Neural cell (in vitro differentiated cells): ENCODE measurements around the gene P3H1. TPM values are rescaled to one million over a fixed set of nuclear protein-coding genes. Genes with fewer than 3 reads are reported as not detected.

ENCODE experiments used
- H2AFZ ChIP-seq: fragments of 200-600, 300-800 bp; sonication (generic), shearing (Covaris generic); 2 replicates; pipeline ENCODE4 v1.6.0; 2014; ENCODE audit warnings: low read depth, mild to moderate bottlenecking, antibody characterized with exemption, low read length, moderate library complexity
- H3F3A ChIP-seq: fragments of 200-600 bp; shearing (Covaris generic); 2 replicates; pipeline ENCODE4 v1.6.1; 2016; ENCODE audit warnings: mild to moderate bottlenecking, moderate library complexity, mixed read lengths, antibody characterized with exemption, low read length; ENCODE audit not compliant: insufficient read depth, poor library complexity, severe bottlenecking
- H3K27ac ChIP-seq: fragments of 200-600, 300-800 bp; sonication (generic), shearing (Covaris generic); 2 replicates; pipeline ENCODE4 v1.5.1; 2014; ENCODE audit warnings: mild to moderate bottlenecking, low read length, moderate library complexity
- H3K27me3 ChIP-seq: fragments of 300-800, 200-600 bp; sonication (generic), shearing (Covaris generic); 2 replicates; pipeline ENCODE4 v1.6.0; 2014; ENCODE audit warnings: mild to moderate bottlenecking, low read depth, low read length, moderate library complexity; ENCODE audit not compliant: insufficient read depth
- H3K36me3 ChIP-seq: fragments of 300-800, 200-600 bp; sonication (generic), shearing (Covaris generic); 2 replicates; pipeline ENCODE4 v1.5.1; 2014; ENCODE audit warnings: mild to moderate bottlenecking, antibody characterized with exemption, low read length, moderate library complexity; ENCODE audit not compliant: insufficient read depth
- H3K4me2 ChIP-seq: fragments of 300-800, 200-600 bp; sonication (generic), shearing (Covaris generic); 2 replicates; pipeline ENCODE4 v1.6.0; 2014; ENCODE audit warnings: mild to moderate bottlenecking, low read length
- H3K4me3 ChIP-seq: fragments of 300-800, 200-600 bp; sonication (generic), shearing (Covaris generic); 2 replicates; pipeline ENCODE4 v1.5.1; 2014; ENCODE audit warnings: mild to moderate bottlenecking, low read length, moderate library complexity
- H3K79me2 ChIP-seq: fragments of 200-600 bp; shearing (Covaris generic); replicated peaks from 2 replicates; pipeline ENCODE4 v1.6.0; 2014; ENCODE audit warnings: mild to moderate bottlenecking, low read length, moderate library complexity; ENCODE audit not compliant: insufficient read depth
- H3K9ac ChIP-seq: fragments of 300-800, 200-600 bp; sonication (generic), shearing (Covaris generic); 2 replicates; pipeline ENCODE4 v1.6.1; 2016; ENCODE audit warnings: mild to moderate bottlenecking, low read length, mixed read lengths
- H3K9me2 ChIP-seq: fragments of 200-600 bp; shearing (Covaris generic); 2 replicates; pipeline ENCODE4 v1.6.1; 2016; ENCODE audit warnings: mild to moderate bottlenecking, low read length, mixed read lengths; ENCODE audit not compliant: insufficient read depth
- H3K9me3 ChIP-seq: fragments of 200-600, 300-800 bp; sonication (generic), shearing (Covaris generic); 2 replicates; pipeline ENCODE4 v1.6.1; 2016; ENCODE audit warnings: mild to moderate bottlenecking, mixed run types, low read length, moderate library complexity, mixed read lengths
- H4K20me1 ChIP-seq: fragments of 200-600 bp; shearing (Covaris generic); 2 replicates; pipeline ENCODE4 v1.6.1; 2016; ENCODE audit warnings: mild to moderate bottlenecking, mixed run types; ENCODE audit not compliant: insufficient read depth
- EP300 ChIP-seq: fragments of 450-650 bp; conservative IDR thresholded peaks from 2 replicates; pipeline ENCODE4 v1.6.1; 2014; ENCODE audit warnings: antibody characterized with exemption, mild to moderate bottlenecking, moderate library complexity; ENCODE audit not compliant: poor library complexity, severe bottlenecking
- EZH2 ChIP-seq: fragments of 200-600, 300-800 bp; shearing (Covaris generic), sonication (generic); IDR thresholded peaks from 2 replicates; pipeline ENCODE4 v1.6.1; 2014; ENCODE audit warnings: antibody characterized with exemption, low read length, borderline replicate concordance, mild to moderate bottlenecking; ENCODE audit not compliant: insufficient read depth, poor library complexity, severe bottlenecking
- MXI1 ChIP-seq: fragments of 450-650 bp; conservative IDR thresholded peaks from 2 replicates; pipeline ENCODE4 v1.6.1; 2014; ENCODE audit warnings: antibody characterized with exemption, mild to moderate bottlenecking; ENCODE audit not compliant: poor library complexity, severe bottlenecking
- POLR2AphosphoS5 ChIP-seq: IDR thresholded peaks from 2 replicates; pipeline ENCODE4 v1.6.1; 2012
- RAD21 ChIP-seq: fragments of 450-650 bp; conservative IDR thresholded peaks from 2 replicates; pipeline ENCODE4 v1.6.1; 2014; ENCODE audit warnings: antibody characterized with exemption, mild to moderate bottlenecking, moderate library complexity
- REST ChIP-seq: IDR thresholded peaks from 2 replicates; pipeline ENCODE4 v1.6.1; 2012; ENCODE audit warnings: borderline replicate concordance
- SMC3 ChIP-seq: fragments of 450-650 bp; conservative IDR thresholded peaks from 2 replicates; pipeline ENCODE4 v1.6.1; 2014; ENCODE audit warnings: antibody characterized with exemption, mild to moderate bottlenecking, moderate library complexity; ENCODE audit not compliant: poor library complexity
- TAF1 ChIP-seq: IDR thresholded peaks from 2 replicates; pipeline ENCODE4 v1.6.1; 2012; ENCODE audit warnings: low read depth
- polyA plus RNA-seq: library from polyadenylated mRNA; depleted of rRNA; stranded (reverse); fragments of >200 nt; gene quantifications from 2 replicates; pipeline ENCODE4 v1.2.3, GENCODE V29; 2014

P3H1 gene
- polyA plus RNA-seq, 1 donor from 2014 or later: 32.4 TPM

GRCh38 chr1:42758641-42759040 is 8.2 kb downstream of the P3H1 start:
- Histone ChIP-seq H3K9ac (no peak overlapping the region), H3K4me3 (no peak overlapping the region), H3K36me3 (no peaks in the 10 kb centered on the region), H3K27me3 (no peaks in the 10 kb centered on the region), H2AFZ (no peak overlapping the region), H3K4me2 (no peak overlapping the region), H3K79me2 (peaks cover 8% of the 10 kb centered on the region), H4K20me1 (no peaks in the 10 kb centered on the region), H3K9me3 (no peaks in the 10 kb centered on the region), H3F3A (no peaks in the 10 kb centered on the region), H3K9me2 (no peaks in the 10 kb centered on the region), H3K27ac (no peak overlapping the region)
- TF ChIP-seq POLR2AphosphoS5: no peak
- TF ChIP-seq EZH2: no peak
- TF ChIP-seq TAF1: no peak
- no peak for TF ChIP-seq SMC3
- TF ChIP-seq REST: no peak
- no peak for TF ChIP-seq RAD21
- no peak for TF ChIP-seq MXI1
- no peak for TF ChIP-seq EP300

- Histone ChIP-seq H3K36me3 (peaks cover 5% of the 10 kb centered on the region), H3K27me3 (no peaks in the 10 kb centered on the region), H3K4me3 (no peak overlapping the region), H3K4me2 (no peak overlapping the region), H3K79me2 (peaks cover under 1% of the 10 kb centered on the region), H3K27ac (no peak overlapping the region), H3F3A (no peaks in the 10 kb centered on the region), H2AFZ (no peak overlapping the region), H3K9me3 (no peaks in the 10 kb centered on the region), H4K20me1 (no peaks in the 10 kb centered on the region), H3K9ac (no peak overlapping the region), H3K9me2 (no peaks in the 10 kb centered on the region)
- TF ChIP-seq EP300 (no peak), SMC3 (no peak), RAD21 (no peak), TAF1 (no peak), REST (no peak), EZH2 (no peak)
These were observed 8.9 kb downstream of the P3H1 start for GRCh38 chr1:42757892-42758275.
